Osteoblast (primary cell): ENCODE data around the gene LZTFL1. TPM values are rescaled to one million over a fixed set of nuclear protein-coding genes. Genes with fewer than 3 reads are reported as not detected.
"Not testable (repeated sequence)": the region's sequence is repeated elsewhere in the genome, so short reads cannot be mapped to it uniquely, and the experiment has no call there.

Experiments
- DNase-seq: peaks from one replicate; pipeline ENCODE4 v3.0.0; 2011; ENCODE audit warnings: low spot score, mixed read lengths; ENCODE audit not compliant: insufficient read length; ENCODE audit errors: missing footprints
- H2AFZ ChIP-seq: 2 replicates; pipeline ENCODE4 v1.6.0; 2011; ENCODE audit warnings: mild to moderate bottlenecking, low read length
- H3K27ac ChIP-seq: 2 replicates; pipeline ENCODE4 v1.5.1; 2011; ENCODE audit warnings: mild to moderate bottlenecking, low read depth, low read length, moderate library complexity
- H3K27me3 ChIP-seq: 2 replicates; pipeline ENCODE4 v1.6.0; 2012; ENCODE audit warnings: mild to moderate bottlenecking, control low read depth, inconsistent platforms, low read length, moderate library complexity; ENCODE audit not compliant: insufficient read depth
- H3K36me3 ChIP-seq: 2 replicates; pipeline ENCODE4 v1.5.1; 2011; ENCODE audit warnings: mild to moderate bottlenecking, low read length, control low read depth, moderate library complexity; ENCODE audit not compliant: insufficient read depth
- H3K4me1 ChIP-seq: 2 replicates; pipeline ENCODE4 v1.5.1; 2011; ENCODE audit warnings: mild to moderate bottlenecking, low read length, control low read depth, moderate library complexity; ENCODE audit not compliant: insufficient read depth
- H3K4me2 ChIP-seq: 2 replicates; pipeline ENCODE4 v1.6.0; 2011; ENCODE audit warnings: mild to moderate bottlenecking, low read length; ENCODE audit not compliant: insufficient read depth
- H3K4me3 ChIP-seq: fragments of 200-600 bp; sonication (generic); 3 replicates; pipeline ENCODE4 v1.5.1; 2012; ENCODE audit warnings: mild to moderate bottlenecking, low read length, inconsistent platforms; ENCODE audit not compliant: insufficient read depth
- H3K79me2 ChIP-seq: 2 replicates; pipeline ENCODE4 v1.6.0; 2012; ENCODE audit warnings: mild to moderate bottlenecking, low read length, control low read depth, inconsistent platforms; ENCODE audit not compliant: insufficient read depth
- H3K9me3 ChIP-seq: 2 replicates; pipeline ENCODE4 v1.5.1; 2011; ENCODE audit warnings: low read depth, low read length, control low read depth
- H4K20me1 ChIP-seq: 2 replicates; pipeline ENCODE4 v1.6.0; 2012; ENCODE audit warnings: mild to moderate bottlenecking, low read length, control low read depth; ENCODE audit not compliant: insufficient read depth
- total RNA-seq: library from RNA; depleted of rRNA; stranded (reverse); fragments of >200 nt; gene quantifications from 2 replicates; pipeline ENCODE4 v1.2.3, GENCODE V29; 2012
- TF ChIP-seq, protein P1 (sequence below): IDR thresholded peaks from 2 replicates; pipeline ENCODE4 v1.5.1; 2011; ENCODE audit warnings: mild to moderate bottlenecking, low read depth, low read length, moderate library complexity; ENCODE audit errors: extremely low read depth

Gene LZTFL1
- total RNA-seq, 1 donor: 26.1 TPM

DNA sequence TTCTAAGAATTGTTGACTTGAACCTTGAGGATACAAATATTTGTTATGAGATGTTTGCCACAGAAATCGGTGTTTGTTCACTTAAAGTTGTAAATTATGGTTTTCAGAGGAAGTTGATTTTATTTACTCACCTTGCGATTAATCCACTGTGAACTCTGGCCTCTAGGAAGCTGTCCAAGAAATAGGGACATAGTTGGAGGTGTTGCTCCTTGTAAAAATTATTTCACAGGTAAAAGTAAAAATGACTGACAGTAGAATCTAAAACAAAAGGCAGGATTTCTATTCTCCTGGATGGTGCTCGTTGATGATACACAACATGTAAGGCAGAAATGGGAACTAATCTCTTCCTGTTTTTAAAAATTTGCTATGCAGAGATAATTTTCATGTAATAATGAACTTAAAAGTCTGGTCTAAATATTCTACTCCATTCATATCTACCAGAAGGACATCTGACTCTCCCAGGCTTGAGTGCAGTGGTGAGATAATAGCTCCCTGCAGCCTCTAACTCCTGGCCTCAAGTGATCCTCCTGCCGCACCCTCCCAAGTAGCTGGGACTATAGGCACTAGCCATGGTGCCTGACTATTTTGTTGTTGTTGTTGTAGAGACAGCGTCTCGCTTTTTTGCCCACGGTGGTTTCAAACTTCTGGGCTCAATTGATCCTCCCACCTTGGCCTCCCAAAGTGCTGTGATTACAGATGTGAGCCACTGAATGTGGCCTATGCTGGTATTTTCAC is 17.1 kb upstream of the LZTFL1 start:
- Histone ChIP-seq H3K4me3 (no peak overlapping the region), H3K36me3 (no peaks in the 10 kb centered on the region), H3K79me2 (no peaks in the 10 kb centered on the region), H2AFZ (no peak overlapping the region), H3K27me3 (peaks cover 42% of the 10 kb centered on the region), H4K20me1 (no peaks in the 10 kb centered on the region), H3K4me1 (no peaks in the 10 kb centered on the region), H3K9me3 (peaks cover 6% of the 10 kb centered on the region), H3K4me2 (no peak overlapping the region), H3K27ac (no peak overlapping the region)
- no peak for DNase-seq
- TF ChIP-seq, protein P1, sequence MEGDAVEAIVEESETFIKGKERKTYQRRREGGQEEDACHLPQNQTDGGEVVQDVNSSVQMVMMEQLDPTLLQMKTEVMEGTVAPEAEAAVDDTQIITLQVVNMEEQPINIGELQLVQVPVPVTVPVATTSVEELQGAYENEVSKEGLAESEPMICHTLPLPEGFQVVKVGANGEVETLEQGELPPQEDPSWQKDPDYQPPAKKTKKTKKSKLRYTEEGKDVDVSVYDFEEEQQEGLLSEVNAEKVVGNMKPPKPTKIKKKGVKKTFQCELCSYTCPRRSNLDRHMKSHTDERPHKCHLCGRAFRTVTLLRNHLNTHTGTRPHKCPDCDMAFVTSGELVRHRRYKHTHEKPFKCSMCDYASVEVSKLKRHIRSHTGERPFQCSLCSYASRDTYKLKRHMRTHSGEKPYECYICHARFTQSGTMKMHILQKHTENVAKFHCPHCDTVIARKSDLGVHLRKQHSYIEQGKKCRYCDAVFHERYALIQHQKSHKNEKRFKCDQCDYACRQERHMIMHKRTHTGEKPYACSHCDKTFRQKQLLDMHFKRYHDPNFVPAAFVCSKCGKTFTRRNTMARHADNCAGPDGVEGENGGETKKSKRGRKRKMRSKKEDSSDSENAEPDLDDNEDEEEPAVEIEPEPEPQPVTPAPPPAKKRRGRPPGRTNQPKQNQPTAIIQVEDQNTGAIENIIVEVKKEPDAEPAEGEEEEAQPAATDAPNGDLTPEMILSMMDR: no peak

DNA sequence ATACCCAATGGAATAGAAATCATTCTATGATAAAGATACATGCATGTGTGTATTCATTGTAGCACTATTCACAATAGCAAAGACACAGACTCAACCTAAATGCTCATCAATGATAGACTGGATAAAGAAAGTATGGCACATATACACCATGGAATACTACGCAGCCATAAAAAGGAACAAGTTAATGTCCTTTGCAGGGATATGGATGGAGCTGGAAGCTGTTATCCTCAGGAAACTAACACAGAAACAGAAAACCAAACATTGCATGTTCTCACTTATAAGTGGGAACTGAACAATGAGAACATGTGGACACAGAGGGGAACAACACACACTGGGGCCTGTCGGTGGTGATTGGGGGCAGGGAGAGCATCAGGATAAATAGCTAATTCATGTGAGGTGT is 15.1 kb upstream of the LZTFL1 start:
- not testable (repeated sequence) for H3K4me2 ChIP-seq, H3K9me3 ChIP-seq, H3K79me2 ChIP-seq, H3K36me3 ChIP-seq, H2AFZ ChIP-seq, H3K4me3 ChIP-seq, DNase-seq, H4K20me1 ChIP-seq, H3K27ac ChIP-seq, H3K4me1 ChIP-seq
- peaks cover 41% of the 10 kb centered on the region for H3K27me3 ChIP-seq

DNA sequence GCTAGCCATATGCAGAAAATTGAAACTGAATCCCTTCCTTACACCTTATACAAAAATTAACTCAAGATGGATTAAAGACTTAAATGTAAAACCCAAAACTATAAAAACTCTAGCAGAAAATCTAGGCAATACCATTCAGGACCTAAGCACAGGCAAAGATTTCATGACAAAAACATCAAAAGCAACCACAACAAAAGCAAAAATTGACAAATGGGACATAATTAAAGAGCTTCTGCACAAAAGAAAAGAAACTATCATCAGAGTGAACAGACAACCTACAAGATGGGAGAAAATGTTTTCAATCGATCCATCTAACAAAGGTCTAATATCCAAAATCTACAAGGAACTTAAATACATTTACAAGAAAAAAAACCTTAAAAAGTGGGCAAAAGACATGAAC is 14.4 kb upstream of the LZTFL1 start:
- not testable (repeated sequence) for H3K9me3 ChIP-seq, DNase-seq, H4K20me1 ChIP-seq, H3K36me3 ChIP-seq, H3K4me3 ChIP-seq, H3K79me2 ChIP-seq, H3K4me1 ChIP-seq, H2AFZ ChIP-seq, H3K4me2 ChIP-seq, H3K27ac ChIP-seq
- H3K27me3 ChIP-seq: peaks cover 35% of the 10 kb centered on the region

DNA sequence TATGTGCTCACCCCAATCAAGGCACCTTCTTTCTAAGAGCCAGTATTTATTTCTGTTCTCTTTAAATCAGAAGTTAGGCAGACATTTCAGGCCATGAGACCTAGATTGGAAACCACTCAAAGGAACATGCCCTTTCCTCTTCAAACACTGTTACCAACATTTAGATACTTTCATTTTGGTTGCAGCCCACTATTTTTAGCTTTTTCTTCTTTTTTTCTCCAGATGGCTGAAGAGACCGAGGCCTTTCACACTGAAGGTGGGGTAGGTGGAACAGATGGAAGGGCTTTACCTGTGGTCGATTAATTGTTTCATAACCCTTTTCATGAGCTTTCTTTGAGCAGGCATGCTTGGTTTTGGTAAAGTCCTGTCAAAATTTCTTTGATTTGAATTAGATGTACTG is 10.9 kb upstream of the LZTFL1 start:
- H4K20me1 ChIP-seq: no peaks in the 10 kb centered on the region
- no peak overlapping the region for H3K27ac ChIP-seq
- no peak overlapping the region for H3K4me2 ChIP-seq
- H3K4me1 ChIP-seq: no peaks in the 10 kb centered on the region
- DNase-seq: no peak
- TF ChIP-seq, protein P1: no peak
- H3K79me2 ChIP-seq: no peaks in the 10 kb centered on the region
- H3K4me3 ChIP-seq: no peak overlapping the region
- no peaks in the 10 kb centered on the region for H3K9me3 ChIP-seq
- H3K27me3 ChIP-seq: peaks cover 39% of the 10 kb centered on the region
- H3K36me3 ChIP-seq: no peaks in the 10 kb centered on the region
- no peak overlapping the region for H2AFZ ChIP-seq

DNA sequence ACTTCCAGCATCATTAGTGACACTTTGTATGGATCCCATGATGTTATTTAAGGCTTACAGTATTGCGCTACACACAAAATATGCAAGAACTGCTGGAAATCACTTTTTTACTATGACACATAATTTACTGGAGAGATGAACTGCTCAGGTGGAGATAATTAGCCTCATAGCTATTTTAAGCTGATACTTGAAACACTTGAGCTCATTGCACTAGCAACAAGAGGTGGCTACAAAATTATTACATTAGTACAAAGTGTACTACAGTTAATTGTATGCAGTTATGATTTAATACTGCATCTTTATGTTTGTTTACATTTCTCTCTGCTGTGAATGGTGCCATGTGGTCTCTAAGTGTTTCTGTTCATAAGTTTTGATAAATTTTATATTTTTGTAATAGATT is 6.5 kb upstream of the LZTFL1 start:
- TF ChIP-seq, protein P1: no peak
- H4K20me1 ChIP-seq: no peaks in the 10 kb centered on the region
- DNase-seq: no peak
- no peak overlapping the region for H3K4me3 ChIP-seq
- no peaks in the 10 kb centered on the region for H3K79me2 ChIP-seq
- no peak overlapping the region for H3K4me2 ChIP-seq
- H2AFZ ChIP-seq: no peak overlapping the region
- H3K9me3 ChIP-seq: no peaks in the 10 kb centered on the region
- no peak overlapping the region for H3K27ac ChIP-seq
- H3K27me3 ChIP-seq: peaks cover 45% of the 10 kb centered on the region
- no peaks in the 10 kb centered on the region for H3K36me3 ChIP-seq
- H3K4me1 ChIP-seq: no peaks in the 10 kb centered on the region
